ENCODE results near the gene GUCY2D. TPM values are rescaled to one million over a fixed set of nuclear protein-coding genes. Genes with fewer than 3 reads are reported as not detected.
A peak's percentile ranks its signal among the peaks of the same experiment; 100 is the strongest.

GUCY2D gene
- total RNA-seq, 1 donor from 2014 or later, result not detected

GRCh38 chr17:7977805-7978204 lies 24.6 kb upstream of the GUCY2D start:
- DNase-seq (ENCODE audit: low spot score), result no peak
- Mint-ChIP-seq H3K4me1 (ENCODE audit: low read depth) (peaks cover 8% of the 10 kb centered on the region), H3K4me3 (ENCODE audit: low read depth) (no peak overlapping the region), H3K36me3 (ENCODE audit: low read depth) (peaks cover 10% of the 10 kb centered on the region), H3K9me3 (peaks cover 27% of the 10 kb centered on the region), H3K27ac (no peak overlapping the region), H3K27me3 (ENCODE audit: low read depth) (peaks cover 5% of the 10 kb centered on the region)
- intact Hi-C loops (cut with micrococcal nuclease), result no loop called here

- H3K4me1 Mint-ChIP-seq (ENCODE audit: low read depth), result peaks cover 8% of the 10 kb centered on the region
- intact Hi-C loops (cut with micrococcal nuclease), result no loop called here
- no peaks in the 10 kb centered on the region for H3K36me3 Mint-ChIP-seq (ENCODE audit: low read depth)
- no peak overlapping the region for H3K4me3 Mint-ChIP-seq (ENCODE audit: low read depth)
- H3K27ac Mint-ChIP-seq, result no peak overlapping the region
- no peak for DNase-seq (ENCODE audit: low spot score)
- peaks cover 16% of the 10 kb centered on the region for H3K27me3 Mint-ChIP-seq (ENCODE audit: low read depth)
- H3K9me3 Mint-ChIP-seq, result peaks cover 7% of the 10 kb centered on the region
Observed at GRCh38 chr17:7982173-7982572, 20.2 kb upstream of the GUCY2D start.

GRCh38 chr17:7982666-7983065 lies 19.7 kb upstream of the GUCY2D start:
- Mint-ChIP-seq H3K27me3 (ENCODE audit: low read depth) (peaks cover 17% of the 10 kb centered on the region), H3K4me3 (ENCODE audit: low read depth) (no peak overlapping the region), H3K9me3 (peaks cover 3% of the 10 kb centered on the region), H3K27ac (no peak overlapping the region), H3K36me3 (ENCODE audit: low read depth) (no peaks in the 10 kb centered on the region), H3K4me1 (ENCODE audit: low read depth) (peaks cover 8% of the 10 kb centered on the region)
- DNase-seq (ENCODE audit: low spot score), result no peak
- intact Hi-C loops (cut with micrococcal nuclease), result no loop called here

GRCh38 chr17:7984904-7985303 lies 17.5 kb upstream of the GUCY2D start:
- Mint-ChIP-seq H3K27me3 (ENCODE audit: low read depth) (peaks cover 16% of the 10 kb centered on the region), H3K9me3 (no peaks in the 10 kb centered on the region), H3K4me1 (ENCODE audit: low read depth) (peaks cover 17% of the 10 kb centered on the region), H3K4me3 (ENCODE audit: low read depth) (no peak overlapping the region), H3K27ac (no peak overlapping the region), H3K36me3 (ENCODE audit: low read depth) (no peaks in the 10 kb centered on the region)
- intact Hi-C loops (cut with micrococcal nuclease), result no loop called here
- DNase-seq (ENCODE audit: low spot score), result no peak

GRCh38 chr17:7987112-7987893 lies 15.1 kb upstream of the GUCY2D start:
- Mint-ChIP-seq H3K36me3 (ENCODE audit: low read depth) (no peaks in the 10 kb centered on the region), H3K27ac (no peak overlapping the region)
- no peak for DNase-seq (ENCODE audit: low spot score)

GRCh38 chr17:7988750-7989178 lies 13.7 kb upstream of the GUCY2D start:
- H3K36me3 Mint-ChIP-seq (ENCODE audit: low read depth), result no peaks in the 10 kb centered on the region
- intact Hi-C loops (cut with micrococcal nuclease), result loop anchor here (1.0 kb wide), 1 partner anchor 75 kb away; no protein-coding TSS in a partner anchor

More at GRCh38 chr17:7987112-7987893, 15.1 kb upstream of the GUCY2D start:
- Mint-ChIP-seq H3K9me3 (no peaks in the 10 kb centered on the region), H3K4me1 (ENCODE audit: low read depth) (peaks cover 20% of the 10 kb centered on the region), H3K4me3 (ENCODE audit: low read depth) (no peak overlapping the region), H3K27me3 (ENCODE audit: low read depth) (peaks cover 14% of the 10 kb centered on the region)
- intact Hi-C loops (cut with micrococcal nuclease), result no loop called here

GRCh38 chr17:7989781-7990655 lies 12.4 kb upstream of the GUCY2D start:
- DNase-seq (ENCODE audit: low spot score), result peak; percentile 86
- intact Hi-C loops (cut with micrococcal nuclease), result loop anchor here (1.0 to 10.0 kb wide), 3 partner anchors 58 to 245 kb away; partner anchors contain the start of gene CNTROB
- peak overlapping the region; percentile 73 for H3K27ac Mint-ChIP-seq
- H3K4me1 Mint-ChIP-seq (ENCODE audit: low read depth), result peaks cover 20% of the 10 kb centered on the region
- H3K27me3 Mint-ChIP-seq (ENCODE audit: low read depth), result peaks cover 17% of the 10 kb centered on the region
- H3K9me3 Mint-ChIP-seq, result no peaks in the 10 kb centered on the region
- H3K36me3 Mint-ChIP-seq (ENCODE audit: low read depth), result no peaks in the 10 kb centered on the region
- H3K4me3 Mint-ChIP-seq (ENCODE audit: low read depth), result peak overlapping the region; percentile 67

More at GRCh38 chr17:7988750-7989178, 13.7 kb upstream of the GUCY2D start:
- H3K27ac Mint-ChIP-seq, result peak overlapping the region; percentile 73
- H3K4me3 Mint-ChIP-seq (ENCODE audit: low read depth), result peak overlapping the region; percentile 67
- H3K9me3 Mint-ChIP-seq, result no peaks in the 10 kb centered on the region
- H3K27me3 Mint-ChIP-seq (ENCODE audit: low read depth), result peaks cover 14% of the 10 kb centered on the region
- DNase-seq (ENCODE audit: low spot score), result peak; percentile 40
- peaks cover 20% of the 10 kb centered on the region for H3K4me1 Mint-ChIP-seq (ENCODE audit: low read depth)

- no peaks in the 10 kb centered on the region for H3K36me3 Mint-ChIP-seq (ENCODE audit: low read depth)
- intact Hi-C loops (cut with micrococcal nuclease), result loop anchor here (10.0 kb wide), 1 partner anchor 248 kb away; no protein-coding TSS in a partner anchor
- H3K4me3 Mint-ChIP-seq (ENCODE audit: low read depth), result no peak overlapping the region
Observed at GRCh38 chr17:7992516-7992915, 9.9 kb upstream of the GUCY2D start.

GRCh38 chr17:7992924-7993323 lies 9.5 kb upstream of the GUCY2D start:
- H3K9me3 Mint-ChIP-seq, result no peaks in the 10 kb centered on the region
- H3K4me3 Mint-ChIP-seq (ENCODE audit: low read depth), result no peak overlapping the region
- no peak for DNase-seq (ENCODE audit: low spot score)
- intact Hi-C loops (cut with micrococcal nuclease), result loop anchor here (10.0 kb wide), 1 partner anchor 248 kb away; no protein-coding TSS in a partner anchor
- no peaks in the 10 kb centered on the region for H3K36me3 Mint-ChIP-seq (ENCODE audit: low read depth)
- peaks cover 22% of the 10 kb centered on the region for H3K27me3 Mint-ChIP-seq (ENCODE audit: low read depth)
- H3K27ac Mint-ChIP-seq, result no peak overlapping the region
- H3K4me1 Mint-ChIP-seq (ENCODE audit: low read depth), result peaks cover 21% of the 10 kb centered on the region

More at GRCh38 chr17:7992516-7992915, 9.9 kb upstream of the GUCY2D start:
- Mint-ChIP-seq H3K4me1 (ENCODE audit: low read depth) (peaks cover 21% of the 10 kb centered on the region), H3K9me3 (no peaks in the 10 kb centered on the region), H3K27me3 (ENCODE audit: low read depth) (peaks cover 22% of the 10 kb centered on the region), H3K27ac (no peak overlapping the region)
- no peak for DNase-seq (ENCODE audit: low spot score)

GRCh38 chr17:7993972-7994589 lies 8.3 kb upstream of the GUCY2D start:
- no peak overlapping the region for H3K27ac Mint-ChIP-seq
- H3K27me3 Mint-ChIP-seq (ENCODE audit: low read depth), result peaks cover 28% of the 10 kb centered on the region
- intact Hi-C loops (cut with micrococcal nuclease), result loop anchor here (10.0 kb wide), 1 partner anchor 249 kb away; no protein-coding TSS in a partner anchor
- H3K36me3 Mint-ChIP-seq (ENCODE audit: low read depth), result no peaks in the 10 kb centered on the region
- no peak for DNase-seq (ENCODE audit: low spot score)
- H3K4me3 Mint-ChIP-seq (ENCODE audit: low read depth), result no peak overlapping the region
- peaks cover 18% of the 10 kb centered on the region for H3K4me1 Mint-ChIP-seq (ENCODE audit: low read depth)
- H3K9me3 Mint-ChIP-seq, result no peaks in the 10 kb centered on the region

GRCh38 chr17:7995724-7996123 lies 6.7 kb upstream of the GUCY2D start:
- intact Hi-C loops (cut with micrococcal nuclease), result loop anchor here (10.0 kb wide), 1 partner anchor 251 kb away; no protein-coding TSS in a partner anchor

GRCh38 chr17:7997186-7997585 lies 5.2 kb upstream of the GUCY2D start:
- no peak overlapping the region for H3K4me3 Mint-ChIP-seq (ENCODE audit: low read depth)
- intact Hi-C loops (cut with micrococcal nuclease), result loop anchor here (10.0 kb wide), 1 partner anchor 252 kb away; no protein-coding TSS in a partner anchor
- H3K27ac Mint-ChIP-seq, result no peak overlapping the region
- no peaks in the 10 kb centered on the region for H3K9me3 Mint-ChIP-seq
- peaks cover 48% of the 10 kb centered on the region for H3K27me3 Mint-ChIP-seq (ENCODE audit: low read depth)
- peaks cover 7% of the 10 kb centered on the region for H3K4me1 Mint-ChIP-seq (ENCODE audit: low read depth)
- H3K36me3 Mint-ChIP-seq (ENCODE audit: low read depth), result no peaks in the 10 kb centered on the region
- DNase-seq (ENCODE audit: low spot score), result no peak

More at GRCh38 chr17:7995724-7996123, 6.7 kb upstream of the GUCY2D start:
- no peak for DNase-seq (ENCODE audit: low spot score)
- no peak overlapping the region for H3K4me3 Mint-ChIP-seq (ENCODE audit: low read depth)
- no peak overlapping the region for H3K27ac Mint-ChIP-seq
- H3K36me3 Mint-ChIP-seq (ENCODE audit: low read depth), result no peaks in the 10 kb centered on the region
- no peaks in the 10 kb centered on the region for H3K9me3 Mint-ChIP-seq
- H3K4me1 Mint-ChIP-seq (ENCODE audit: low read depth), result peaks cover 7% of the 10 kb centered on the region
- peaks cover 37% of the 10 kb centered on the region for H3K27me3 Mint-ChIP-seq (ENCODE audit: low read depth)
